WTC11 (cell line): ENCODE results near the gene LAMA3. TPM values are rescaled to one million over a fixed set of nuclear protein-coding genes. Genes with fewer than 3 reads are reported as not detected.

ENCODE experiments used
- ATAC-seq: fragments of 200-7000 bp; cut with Tn5 transposase; 2 replicates; pipeline ENCODE4 v1.10.0; 2021; ENCODE audit warnings: mild to moderate bottlenecking, moderate library complexity
- CTCF ChIA-PET: fragments of 300-600 bp; sonication (Branson Sonifier 250); formaldehyde crosslinking; loops from one replicate; lab custom pipeline; 2021; ENCODE audit warnings: antibody characterized with exemption; lab: Charles Lee
- POLR2A ChIA-PET: fragments of 350-600 bp; sonication (Branson Sonifier 250); formaldehyde crosslinking; loops from one replicate; lab custom pipeline; 2021; ENCODE audit warnings: antibody characterized with exemption; lab: Charles Lee
- DNase-seq: peaks from one replicate; pipeline ENCODE4 v3.0.0; 2021; ENCODE audit warnings: low spot score
- H3K27ac Mint-ChIP-seq: 2 replicates; pipeline ENCODE4 v1.8.0; 2021; ENCODE audit warnings: mixed read lengths
- H3K27me3 Mint-ChIP-seq: 2 replicates; pipeline ENCODE4 v1.8.0; 2021; ENCODE audit warnings: low read depth, mild to moderate bottlenecking, moderate library complexity, mixed read lengths
- H3K36me3 Mint-ChIP-seq: 2 replicates; pipeline ENCODE4 v1.8.0; 2021; ENCODE audit warnings: mixed read lengths
- H3K4me1 Mint-ChIP-seq: 2 replicates; pipeline ENCODE4 v1.8.0; 2022; ENCODE audit warnings: mixed read lengths
- H3K4me3 Mint-ChIP-seq: 2 replicates; pipeline ENCODE4 v1.8.0; 2021; ENCODE audit warnings: mild to moderate bottlenecking, moderate library complexity, mixed read lengths
- H3K9me3 Mint-ChIP-seq: 2 replicates; pipeline ENCODE4 v1.8.0; 2021; ENCODE audit warnings: mixed read lengths
- CBFB ChIP-seq: sonication (generic); formaldehyde crosslinking; IDR thresholded peaks from 2 replicates; pipeline ENCODE4 v1.8.1; 2022; ENCODE audit warnings: mild to moderate bottlenecking, low read depth, missing genetic modification reagents
- CREM ChIP-seq: sonication (generic); formaldehyde crosslinking; IDR thresholded peaks from 2 replicates; pipeline ENCODE4 v1.8.1; 2022; ENCODE audit warnings: mild to moderate bottlenecking, missing genetic modification reagents, moderate library complexity
- ELF4 ChIP-seq: sonication (generic); formaldehyde crosslinking; IDR thresholded peaks from 2 replicates; pipeline ENCODE4 v1.8.1; 2022; ENCODE audit warnings: low read depth, mild to moderate bottlenecking, moderate library complexity, missing genetic modification reagents
- FOXJ3 ChIP-seq: sonication (generic); formaldehyde crosslinking; IDR thresholded peaks from 2 replicates; pipeline ENCODE4 v1.9.0; 2021; ENCODE audit warnings: missing genetic modification reagents, mild to moderate bottlenecking, borderline replicate concordance
- GTF2I ChIP-seq: fragments of 250-450 bp; sonication (Bioruptor Pico); conservative IDR thresholded peaks from 2 replicates; pipeline ENCODE4 v1.4.0; 2021; ENCODE audit warnings: mild to moderate bottlenecking
- HMGA2 ChIP-seq: fragments of 250-450 bp; sonication (Bioruptor Pico); IDR thresholded peaks from 2 replicates; pipeline ENCODE4 v1.4.0; 2021; ENCODE audit warnings: mild to moderate bottlenecking, moderate library complexity
- IRF2 ChIP-seq: sonication (generic); formaldehyde crosslinking; IDR thresholded peaks from 2 replicates; pipeline ENCODE4 v1.8.0; 2022; ENCODE audit warnings: low read depth, missing genetic modification reagents, borderline replicate concordance
- MLX ChIP-seq: sonication (generic); formaldehyde crosslinking; IDR thresholded peaks from 2 replicates; pipeline ENCODE4 v1.8.1; 2023; ENCODE audit warnings: mild to moderate bottlenecking, missing genetic modification reagents, moderate library complexity
- MYBL2 ChIP-seq: sonication (generic); formaldehyde crosslinking; IDR thresholded peaks from 2 replicates; pipeline ENCODE4 v1.8.1; 2023; ENCODE audit warnings: mild to moderate bottlenecking, moderate library complexity, missing genetic modification reagents
- NFYB ChIP-seq: sonication (generic); formaldehyde crosslinking; conservative IDR thresholded peaks from 2 replicates; pipeline ENCODE4 v1.8.0; 2022; ENCODE audit warnings: low read depth, missing genetic modification reagents
- NR1H2 ChIP-seq: sonication (generic); formaldehyde crosslinking; IDR thresholded peaks from 2 replicates; pipeline ENCODE4 v1.9.0; 2021; ENCODE audit warnings: mild to moderate bottlenecking, moderate library complexity, missing genetic modification reagents
- OVOL2 ChIP-seq: fragments of 250-450 bp; sonication (Bioruptor Pico); IDR thresholded peaks from 2 replicates; pipeline ENCODE4 v1.9.0; 2021; ENCODE audit warnings: mild to moderate bottlenecking, borderline replicate concordance
- PRRX2 ChIP-seq: fragments of 250-450 bp; sonication (Bioruptor Pico); IDR thresholded peaks from 2 replicates; pipeline ENCODE4 v1.8.0; 2021; ENCODE audit warnings: mild to moderate bottlenecking
- TEAD4 ChIP-seq: sonication (generic); formaldehyde crosslinking; IDR thresholded peaks from 2 replicates; pipeline ENCODE4 v1.8.0; 2022; ENCODE audit warnings: mild to moderate bottlenecking, missing genetic modification reagents
- TP53 ChIP-seq: sonication (generic); formaldehyde crosslinking; IDR thresholded peaks from 2 replicates; pipeline ENCODE4 v1.8.1; 2023; ENCODE audit warnings: mild to moderate bottlenecking, missing genetic modification reagents
- ZBTB21 ChIP-seq: sonication (generic); formaldehyde crosslinking; IDR thresholded peaks from 2 replicates; pipeline ENCODE4 v1.8.1; 2023; ENCODE audit warnings: mild to moderate bottlenecking, missing genetic modification reagents, borderline replicate concordance
- ZNF416 ChIP-seq: fragments of 250-450 bp; sonication (Bioruptor Pico); IDR thresholded peaks from 2 replicates; pipeline ENCODE4 v1.9.0; 2021; ENCODE audit warnings: mild to moderate bottlenecking, inconsistent platforms
- ZNF423 ChIP-seq: fragments of 250-450 bp; sonication (Bioruptor Pico); IDR thresholded peaks from 2 replicates; pipeline ENCODE4 v2.1.2; 2022; ENCODE audit warnings: mild to moderate bottlenecking, moderate library complexity
- ZNF532 ChIP-seq: fragments of 250-450 bp; sonication (Bioruptor Pico); IDR thresholded peaks from 2 replicates; pipeline ENCODE4 v1.9.0; 2021; ENCODE audit warnings: mild to moderate bottlenecking, borderline replicate concordance
- ZNF671 ChIP-seq: fragments of 250-450 bp; sonication (Bioruptor Pico); IDR thresholded peaks from 2 replicates; pipeline ENCODE4 v1.8.0; 2021; ENCODE audit warnings: mild to moderate bottlenecking
- total RNA-seq: library from RNA; stranded (reverse); gene quantifications from 3 replicates; pipeline ENCODE4 v1.2.3, GENCODE V29; 2021
- TF ChIP-seq, protein P1 (sequence below): sonication (generic); formaldehyde crosslinking; IDR thresholded peaks from 2 replicates; pipeline ENCODE4 v1.8.1; 2022; ENCODE audit warnings: mild to moderate bottlenecking, missing genetic modification reagents, moderate library complexity, borderline replicate concordance
- TF ChIP-seq, protein P2 (sequence below): sonication (generic); formaldehyde crosslinking; IDR thresholded peaks from 2 replicates; pipeline ENCODE4 v1.8.0; 2023; ENCODE audit warnings: missing genetic modification reagents, mild to moderate bottlenecking, borderline replicate concordance

LAMA3 gene
- total RNA-seq, 1 experiment from 2014 or later = 0.83 TPM

- no peak for TF ChIP-seq FOXJ3 (CRISPR knock-in tag)
- no peak for TF ChIP-seq NR1H2
- TF ChIP-seq ZBTB21 (CRISPR knock-in tag) = no peak
- no peak for TF ChIP-seq TP53 (CRISPR knock-in tag)
- TF ChIP-seq TEAD4 = no peak
Observed at GRCh38 chr18:23887035-23887434, 197.8 kb downstream of the LAMA3 start (continued).

GRCh38 chr18:23887493-23887892 is 198.2 kb downstream of the LAMA3 start:
- Mint-ChIP-seq H3K9me3 (no peaks in the 10 kb centered on the region), H3K36me3 (no peaks in the 10 kb centered on the region), H3K4me1 (peaks cover 23% of the 10 kb centered on the region), H3K4me3 (no peak overlapping the region), H3K27me3 (no peaks in the 10 kb centered on the region; the same call in 1 of the 2 replicates), H3K27ac (no peak overlapping the region)
- CTCF ChIA-PET = interaction anchor here (0.5 kb wide), 1 partner anchor 225 kb away, joined by 4 read pairs; the partner anchor contains the start of gene ANKRD29
- POLR2A ChIA-PET = no interaction called here
- ATAC-seq (no peak), DNase-seq (no peak)
- TF ChIP-seq IRF2 (CRISPR knock-in tag) (no peak), NR1H2 (no peak), OVOL2 (CRISPR knock-in tag) (no peak), MYBL2 (CRISPR knock-in tag) (no peak), ZNF416 (no peak), ZNF671 (CRISPR knock-in tag) (no peak), MLX (CRISPR knock-in tag) (no peak), NFYB (CRISPR knock-in tag) (no peak), ZNF532 (CRISPR knock-in tag) (no peak), CBFB (CRISPR knock-in tag) (no peak), ELF4 (no peak), PRRX2 (CRISPR knock-in tag) (no peak), CREM (CRISPR knock-in tag) (no peak), GTF2I (CRISPR knock-in tag) (no peak), HMGA2 (CRISPR knock-in tag) (no peak), ZNF423 (no peak)
- TF ChIP-seq, protein P1, sequence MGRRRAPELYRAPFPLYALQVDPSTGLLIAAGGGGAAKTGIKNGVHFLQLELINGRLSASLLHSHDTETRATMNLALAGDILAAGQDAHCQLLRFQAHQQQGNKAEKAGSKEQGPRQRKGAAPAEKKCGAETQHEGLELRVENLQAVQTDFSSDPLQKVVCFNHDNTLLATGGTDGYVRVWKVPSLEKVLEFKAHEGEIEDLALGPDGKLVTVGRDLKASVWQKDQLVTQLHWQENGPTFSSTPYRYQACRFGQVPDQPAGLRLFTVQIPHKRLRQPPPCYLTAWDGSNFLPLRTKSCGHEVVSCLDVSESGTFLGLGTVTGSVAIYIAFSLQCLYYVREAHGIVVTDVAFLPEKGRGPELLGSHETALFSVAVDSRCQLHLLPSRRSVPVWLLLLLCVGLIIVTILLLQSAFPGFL (CRISPR knock-in tag) = no peak
- TF ChIP-seq, protein P2, sequence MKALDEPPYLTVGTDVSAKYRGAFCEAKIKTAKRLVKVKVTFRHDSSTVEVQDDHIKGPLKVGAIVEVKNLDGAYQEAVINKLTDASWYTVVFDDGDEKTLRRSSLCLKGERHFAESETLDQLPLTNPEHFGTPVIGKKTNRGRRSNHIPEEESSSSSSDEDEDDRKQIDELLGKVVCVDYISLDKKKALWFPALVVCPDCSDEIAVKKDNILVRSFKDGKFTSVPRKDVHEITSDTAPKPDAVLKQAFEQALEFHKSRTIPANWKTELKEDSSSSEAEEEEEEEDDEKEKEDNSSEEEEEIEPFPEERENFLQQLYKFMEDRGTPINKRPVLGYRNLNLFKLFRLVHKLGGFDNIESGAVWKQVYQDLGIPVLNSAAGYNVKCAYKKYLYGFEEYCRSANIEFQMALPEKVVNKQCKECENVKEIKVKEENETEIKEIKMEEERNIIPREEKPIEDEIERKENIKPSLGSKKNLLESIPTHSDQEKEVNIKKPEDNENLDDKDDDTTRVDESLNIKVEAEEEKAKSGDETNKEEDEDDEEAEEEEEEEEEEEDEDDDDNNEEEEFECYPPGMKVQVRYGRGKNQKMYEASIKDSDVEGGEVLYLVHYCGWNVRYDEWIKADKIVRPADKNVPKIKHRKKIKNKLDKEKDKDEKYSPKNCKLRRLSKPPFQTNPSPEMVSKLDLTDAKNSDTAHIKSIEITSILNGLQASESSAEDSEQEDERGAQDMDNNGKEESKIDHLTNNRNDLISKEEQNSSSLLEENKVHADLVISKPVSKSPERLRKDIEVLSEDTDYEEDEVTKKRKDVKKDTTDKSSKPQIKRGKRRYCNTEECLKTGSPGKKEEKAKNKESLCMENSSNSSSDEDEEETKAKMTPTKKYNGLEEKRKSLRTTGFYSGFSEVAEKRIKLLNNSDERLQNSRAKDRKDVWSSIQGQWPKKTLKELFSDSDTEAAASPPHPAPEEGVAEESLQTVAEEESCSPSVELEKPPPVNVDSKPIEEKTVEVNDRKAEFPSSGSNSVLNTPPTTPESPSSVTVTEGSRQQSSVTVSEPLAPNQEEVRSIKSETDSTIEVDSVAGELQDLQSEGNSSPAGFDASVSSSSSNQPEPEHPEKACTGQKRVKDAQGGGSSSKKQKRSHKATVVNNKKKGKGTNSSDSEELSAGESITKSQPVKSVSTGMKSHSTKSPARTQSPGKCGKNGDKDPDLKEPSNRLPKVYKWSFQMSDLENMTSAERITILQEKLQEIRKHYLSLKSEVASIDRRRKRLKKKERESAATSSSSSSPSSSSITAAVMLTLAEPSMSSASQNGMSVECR (CRISPR knock-in tag) = no peak
